VCaP (cell line): ENCODE results near the gene PDZD8.
"Not testable (repeated sequence)": the region's sequence is repeated elsewhere in the genome, so short reads cannot be mapped to it uniquely, and the experiment has no call there.

Experiments used
- H3K27ac ChIP-seq: fragments of 450-650 bp; 2 replicates; pipeline ENCODE4 v1.5.1; 2017
- CTCF ChIP-seq: fragments of 450-650 bp; conservative IDR thresholded peaks from 2 replicates; pipeline ENCODE4 v1.5.1; 2017; ENCODE audit warnings: mild to moderate bottlenecking, moderate library complexity

Gene PDZD8

GRCh38 chr10:117237401-117237991 is 137.7 kb downstream of the PDZD8 start:
- TF ChIP-seq CTCF: no peak

GRCh38 chr10:117230107-117230506 is 145.1 kb downstream of the PDZD8 start:
- not testable (repeated sequence) for H3K27ac ChIP-seq

More at GRCh38 chr10:117237401-117237991, 137.7 kb downstream of the PDZD8 start:
- H3K27ac ChIP-seq: no peak overlapping the region

GRCh38 chr10:117228210-117228609 is 147.0 kb downstream of the PDZD8 start:
- H3K27ac ChIP-seq: no peak overlapping the region
- TF ChIP-seq CTCF: no peak
